ENCODE data around the gene ZNF652.

GRCh38 chr17:49372425-49372824 lies 10.4 kb upstream of the ZNF652 start:
- no peak for TF ChIP-seq POLR2A (IDR thresholded peaks at IDR 0.05)
- TF ChIP-seq CTCF (IDR thresholded peaks at IDR 0.05): no peak
